HepG2 (cell line): Measurements from ENCODE around the gene SERPINI1. TPM values are rescaled to one million over a fixed set of nuclear protein-coding genes. Genes with fewer than 3 reads are reported as not detected.

ENCODE experiments used
- ADNP ChIP-seq: sonication (generic); formaldehyde crosslinking; IDR thresholded peaks from 2 replicates; pipeline ENCODE4 v1.4.0; 2020; ENCODE audit warnings: missing genetic modification reagents
- ARNT ChIP-seq: fragments of 450-650 bp; IDR thresholded peaks from 2 replicates; pipeline ENCODE4 v1.6.1; 2017
- CREM ChIP-seq, 2 experiments: sonication (generic) in 1 of 2; formaldehyde crosslinking in 1 of 2; IDR thresholded peaks; 2 replicates each; pipeline versions ENCODE4 v1.4.0 to v1.6.1; 2016 to 2020; ENCODE audit warnings: antibody characterized with exemption in 1 of 2, mild to moderate bottlenecking in 1 of 2, missing genetic modification reagents in 1 of 2
- DPF2 ChIP-seq: sonication (generic); formaldehyde crosslinking; IDR thresholded peaks from 2 replicates; pipeline ENCODE4 v1.4.0; 2020; ENCODE audit warnings: mild to moderate bottlenecking, low read depth, missing genetic modification reagents, borderline replicate concordance
- GABPA ChIP-seq, 2 experiments: IDR thresholded peaks; 2 replicates each; pipeline ENCODE4 v1.6.1; 2011 to 2016; ENCODE audit warnings: low read depth in 2 of 2, low read length in 1 of 2, missing biosample characterization in 1 of 2, missing genetic modification characterization in 1 of 2
- NONO ChIP-seq, 2 experiments: fragments of 450-650 bp in 1 of 2; sonication (generic) in 1 of 2; formaldehyde crosslinking in 1 of 2; IDR thresholded peaks in 1 of 2; conservative IDR thresholded peaks in 1 of 2; 2 replicates each; pipeline versions ENCODE4 v1.6.1 to v1.8.0; 2017 to 2022; ENCODE audit warnings: mild to moderate bottlenecking in 1 of 2, missing genetic modification reagents in 1 of 2, moderate library complexity in 1 of 2
- PCBP1 ChIP-seq: fragments of 200-400 bp; formaldehyde crosslinking; IDR thresholded peaks from 2 replicates; pipeline ENCODE4 v1.6.1; 2017; ENCODE audit warnings: mild to moderate bottlenecking, low read depth, low read length, borderline replicate concordance
- PHB2 ChIP-seq: fragments of 450-650 bp; IDR thresholded peaks from 2 replicates; pipeline ENCODE4 v1.6.1; 2018; ENCODE audit not compliant: partially characterized antibody
- SPEN ChIP-seq: sonication (generic); formaldehyde crosslinking; IDR thresholded peaks from 2 replicates; pipeline ENCODE4 v1.5.1; 2020; ENCODE audit warnings: low read depth, mild to moderate bottlenecking, missing genetic modification reagents
- TGIF2 ChIP-seq: IDR thresholded peaks from 2 replicates; pipeline ENCODE4 v1.6.1; 2016; ENCODE audit warnings: control low read depth, missing compliant biosample characterization
- ZNF160 ChIP-seq: sonication (generic); formaldehyde crosslinking; IDR thresholded peaks from 2 replicates; pipeline ENCODE4 v1.8.0; 2022; ENCODE audit warnings: mild to moderate bottlenecking, inconsistent platforms, missing genetic modification reagents
- ZNF362 ChIP-seq: sonication (generic); formaldehyde crosslinking; IDR thresholded peaks from 2 replicates; pipeline ENCODE4 v1.4.0; 2020; ENCODE audit warnings: missing genetic modification reagents, mild to moderate bottlenecking, borderline replicate concordance
- ZNF367 ChIP-seq: sonication (generic); formaldehyde crosslinking; IDR thresholded peaks from 2 replicates; pipeline ENCODE4 v1.4.0; 2020; ENCODE audit warnings: missing genetic modification reagents, borderline replicate concordance
- ZNF607 ChIP-seq: sonication (generic); formaldehyde crosslinking; IDR thresholded peaks from 2 replicates; pipeline ENCODE4 v1.5.1; 2020; ENCODE audit warnings: missing genetic modification reagents, mild to moderate bottlenecking, borderline replicate concordance
- ZNF709 ChIP-seq: sonication (generic); formaldehyde crosslinking; IDR thresholded peaks from 2 replicates; pipeline ENCODE4 v1.5.0; 2020; ENCODE audit warnings: mild to moderate bottlenecking, missing genetic modification reagents
- ZSCAN9 ChIP-seq: IDR thresholded peaks from 2 replicates; pipeline ENCODE4 v1.6.1; 2016; ENCODE audit warnings: borderline replicate concordance
- polyA plus RNA-seq, 8 experiments: library from polyadenylated mRNA; depleted of rRNA in 3 of 8; stranded (reverse) in 7 of 8; unstranded in 1 of 8; fragments of >200 nt; fragmentation: Illumina TruSeq in 4 of 8; extraction: Trizol in 4 of 8; gene quantifications; 2 replicates each; pipeline versions ENCODE4 v1.2.1 to v1.2.3, GENCODE V29; 2011 to 2016; ENCODE audit warnings: low read depth in 4 of 8, missing spikeins in 1 of 8, mixed read lengths in 1 of 8; ENCODE audit not compliant: insufficient read depth in 1 of 8
- total RNA-seq, 5 experiments: library from RNA; depleted of rRNA; stranded (reverse); fragments of >200 nt; fragmentation: Illumina TruSeq; extraction: Trizol; gene quantifications; 2 replicates each; pipeline ENCODE4 v1.2.3, GENCODE V29; 2016; ENCODE audit warnings: low read depth in 1 of 5

SERPINI1 gene
- total and polyA plus RNA-seq, 2 of the 13 experiments (the other 11 are each of a cell fraction or from before 2014, with no cell fraction given), result 14.7 to 58.0 TPM

- TF ChIP-seq PCBP1 (no peak), ZNF607 (CRISPR knock-in tag) (0 out of 2 replicates have a peak, but pooled peaks have one; percentile 50), TGIF2 (CRISPR knock-in tag) (no peak), CREM (IDR thresholded peaks at IDR 0.05) (no peak), CREM (CRISPR knock-in tag; IDR thresholded peaks at IDR 0.05) (no peak), ZNF362 (CRISPR knock-in tag) (no peak), ZSCAN9 (0 out of 2 replicates have a peak, but pooled peaks have one; percentile 0), ARNT (no peak), PHB2 (no peak), ZNF160 (CRISPR knock-in tag) (no peak), DPF2 (CRISPR knock-in tag) (no peak), GABPA (IDR thresholded peaks at IDR 0.05; ENCODE audit: low read depth, low read length) (no peak), GABPA (CRISPR knock-in tag; IDR thresholded peaks at IDR 0.05; ENCODE audit: low read depth) (no peak), ADNP (CRISPR knock-in tag) (no peak), ZNF367 (no peak), ZNF709 (CRISPR knock-in tag) (no peak), SPEN (CRISPR knock-in tag) (no peak), NONO (IDR thresholded peaks at IDR 0.05) (no peak), NONO (CRISPR knock-in tag; conservative IDR thresholded peaks at IDR 0.05) (no peak)
Measured at GRCh38 chr3:167733961-167734497, 1.5 kb upstream of the SERPINI1 start (continued).
